GM19397 (cell line): Measurements from ENCODE around the gene MYO3B.
"Not testable (repeated sequence)": the region's sequence is repeated elsewhere in the genome, so short reads cannot be mapped to it uniquely, and the experiment has no call there.

Experiments
- ATAC-seq: cut with Tn5 transposase; IDR thresholded peaks from one replicate; pipeline ENCODE4 v1.9.1; 2021; ENCODE audit warnings: mild to moderate bottlenecking, moderate library complexity; ENCODE audit not compliant: unreplicated experiment

MYO3B gene

GRCh38 chr2:170456914-170457313 lies 279.0 kb downstream of the MYO3B start:
- ATAC-seq, result no peak

GRCh38 chr2:170457742-170458141 lies 279.8 kb downstream of the MYO3B start:
- ATAC-seq, result no peak

- no peak for ATAC-seq
Measured at GRCh38 chr2:170461889-170462288, 283.9 kb downstream of the MYO3B start.

- no peak for ATAC-seq
Measured at GRCh38 chr2:170462433-170463205, 284.7 kb downstream of the MYO3B start.

GRCh38 chr2:170463206-170463537 lies 285.2 kb downstream of the MYO3B start:
- no peak for ATAC-seq

GRCh38 chr2:170464268-170464667 lies 286.3 kb downstream of the MYO3B start:
- ATAC-seq, result no peak

GRCh38 chr2:170465241-170465640 lies 287.3 kb downstream of the MYO3B start:
- ATAC-seq, result no peak

- ATAC-seq, result no peak
Measured at GRCh38 chr2:170466632-170467031, 288.7 kb downstream of the MYO3B start.

GRCh38 chr2:170467568-170468422 lies 289.8 kb downstream of the MYO3B start:
- no peak for ATAC-seq

- no peak for ATAC-seq
Measured at GRCh38 chr2:170468557-170468956, 290.6 kb downstream of the MYO3B start.

GRCh38 chr2:170472498-170472897 lies 294.6 kb downstream of the MYO3B start:
- not testable (repeated sequence) for ATAC-seq

GRCh38 chr2:170475878-170476277 lies 297.9 kb downstream of the MYO3B start:
- no peak for ATAC-seq

- ATAC-seq, result no peak
Measured at GRCh38 chr2:170477630-170478029, 299.7 kb downstream of the MYO3B start.

- ATAC-seq, result no peak
Measured at GRCh38 chr2:170481201-170481600, 303.3 kb downstream of the MYO3B start.

- no peak for ATAC-seq
Measured at GRCh38 chr2:170484552-170484951, 306.6 kb downstream of the MYO3B start.

- ATAC-seq, result no peak
Measured at GRCh38 chr2:170485254-170486026, 307.5 kb downstream of the MYO3B start.

GRCh38 chr2:170486730-170487129 lies 308.8 kb downstream of the MYO3B start:
- no peak for ATAC-seq

GRCh38 chr2:170488807-170489206 lies 310.9 kb downstream of the MYO3B start:
- no peak for ATAC-seq

GRCh38 chr2:170492010-170492409 lies 314.1 kb downstream of the MYO3B start:
- no peak for ATAC-seq

- no peak for ATAC-seq
Measured at GRCh38 chr2:170493426-170494097, 315.6 kb downstream of the MYO3B start.

GRCh38 chr2:170495896-170496295 lies 317.9 kb downstream of the MYO3B start:
- ATAC-seq, result no peak
